Activated CD4-positive, CD25-positive, alpha-beta regulatory T cell treated with anti-CD3 and anti-CD28 coated beads, Interleukin-2, amount 50 U/mL, for 24 hours (primary cell): ENCODE data around the gene KRT81.

Experiments
- ATAC-seq, 2 donors: fragments of 150-1000 bp; cut with Tn5 transposase; one replicate each; pipeline ENCODE4 v1.10.0; 2021; ENCODE audit warnings: mild to moderate bottlenecking in 1 of 2, moderate library complexity in 1 of 2

KRT81 gene

DNA sequence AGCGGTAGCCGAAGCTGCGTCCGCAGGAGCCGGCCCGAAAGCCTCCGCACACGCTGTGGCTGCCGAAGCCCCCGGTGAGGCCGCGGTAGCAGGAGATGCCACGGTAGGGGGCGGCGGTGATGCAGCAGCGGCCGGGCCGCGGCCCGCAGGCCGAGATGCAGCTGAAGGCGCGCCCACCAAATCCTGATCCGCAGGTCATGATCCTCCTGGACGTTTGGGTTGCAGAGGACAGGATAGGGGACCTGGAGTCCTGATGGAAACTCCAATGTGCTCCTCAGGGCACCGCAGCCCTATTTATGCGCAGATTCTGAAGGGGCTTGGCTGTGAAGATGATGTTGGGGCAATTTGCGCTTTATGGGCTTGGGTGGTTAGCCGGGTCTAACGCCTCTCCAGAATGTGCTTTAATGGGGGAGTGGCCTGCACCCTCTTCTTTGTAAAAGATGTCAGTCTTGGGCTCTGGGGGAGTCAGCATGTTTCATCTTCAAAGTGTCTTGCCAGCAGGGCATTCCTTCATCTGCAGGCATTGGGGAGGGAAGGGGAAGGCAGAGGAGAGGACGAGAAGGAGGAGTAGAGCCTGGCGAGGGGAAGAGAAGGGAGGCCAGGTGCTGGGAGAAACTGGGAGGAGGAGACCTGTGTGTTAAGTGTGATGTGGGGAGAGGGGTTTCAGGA is at the start of gene KRT81:
TSS of gene KRT81 (minus strand) at position 268 of the 669 bp plus-strand sequence. CDS start at position 199, 69 bp downstream.
- no peak for ATAC-seq

GRCh38 chr12:52338241-52338960 is 47.1 kb upstream of the KRT81 start:
- ATAC-seq: no peak

DNA sequence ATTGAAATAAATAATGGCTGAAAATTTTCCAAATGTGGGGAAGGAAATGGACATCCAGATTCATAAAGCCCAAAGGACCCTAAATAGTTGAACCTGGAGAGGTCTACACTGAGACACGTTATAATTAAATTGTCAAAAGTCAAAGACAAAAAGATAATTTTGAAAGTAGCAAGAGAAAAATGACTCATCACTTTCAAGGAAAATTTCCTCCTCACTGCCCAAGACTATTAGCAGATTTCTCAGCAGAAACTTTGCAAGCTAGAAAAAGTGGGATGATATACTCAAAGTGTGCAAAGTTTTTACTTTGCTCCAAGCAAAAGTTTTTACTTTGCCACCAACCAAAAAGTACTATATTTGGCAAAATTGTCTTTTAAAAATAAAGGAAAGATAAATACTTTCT is 45.7 kb upstream of the KRT81 start:
- no peak for ATAC-seq

DNA sequence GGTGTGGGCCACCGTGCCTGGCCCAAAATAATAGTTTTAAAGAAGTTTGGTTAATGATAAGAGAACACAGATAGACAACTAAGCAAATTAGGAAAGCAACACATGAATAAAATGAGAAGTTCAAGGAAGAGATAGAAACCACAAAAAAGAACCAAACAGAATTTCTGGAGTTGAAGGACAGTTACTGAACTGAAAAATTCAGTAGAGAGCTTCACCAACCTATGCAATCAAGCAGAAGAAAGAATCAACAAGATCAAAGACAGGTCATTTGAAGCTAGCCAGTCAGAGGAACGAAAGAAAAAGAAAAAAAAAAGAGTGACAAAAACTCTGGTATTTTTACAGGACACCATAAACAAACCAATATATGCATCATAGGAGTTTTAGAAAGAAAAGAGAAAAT is 45.3 kb upstream of the KRT81 start:
- ATAC-seq: no peak

DNA sequence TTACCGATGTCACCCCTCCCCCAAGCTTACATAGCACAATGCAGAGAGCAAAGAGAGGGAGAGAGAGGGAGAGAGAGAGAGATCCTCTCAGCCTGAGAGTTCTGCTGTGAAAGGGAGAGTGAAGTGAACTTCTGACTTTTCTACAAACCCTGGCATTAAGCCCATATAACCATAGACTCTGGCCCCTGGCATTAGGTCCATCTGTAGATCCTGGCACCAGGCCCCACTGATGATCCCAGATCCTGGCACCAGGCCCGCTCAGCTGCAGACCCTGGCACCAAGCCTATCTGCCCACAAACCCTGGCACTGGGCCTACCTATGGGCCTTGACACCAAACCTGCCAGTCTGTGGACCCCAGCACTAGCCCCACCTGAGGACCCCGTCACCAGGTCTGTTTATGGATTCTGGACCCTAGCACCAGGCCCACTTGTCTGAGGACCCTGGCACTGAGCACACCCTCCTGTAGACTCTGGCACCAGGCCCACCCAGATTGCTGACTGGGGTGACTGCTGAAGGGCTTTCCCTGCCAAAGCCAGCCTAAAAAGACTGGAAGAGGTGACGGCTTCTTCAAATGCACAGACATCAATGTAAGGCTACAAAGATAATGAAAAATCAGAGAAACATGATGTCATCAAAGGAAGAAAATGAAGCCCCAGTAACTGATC is 44.4 kb upstream of the KRT81 start:
- no peak for ATAC-seq

DNA sequence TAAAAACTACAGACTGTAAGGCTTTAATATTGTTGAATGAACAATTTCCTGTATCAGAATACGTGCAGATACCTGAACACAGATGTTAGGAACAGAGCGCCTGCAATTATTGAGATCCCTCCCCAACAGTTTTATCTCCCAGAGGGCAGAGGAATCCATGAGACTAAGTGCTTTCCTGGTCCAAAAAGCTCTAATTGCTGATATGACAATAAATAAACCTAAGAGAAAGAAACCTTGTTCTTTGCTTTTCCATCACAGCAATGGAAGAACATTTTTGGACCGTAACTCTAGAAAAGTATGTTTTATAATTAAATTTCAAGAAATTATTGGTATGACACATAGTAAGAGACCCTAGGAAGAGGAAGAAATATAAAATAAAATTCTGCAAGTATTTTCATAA is 42.9 kb upstream of the KRT81 start:
- no peak for ATAC-seq

GRCh38 chr12:52333321-52333720 is 42.0 kb upstream of the KRT81 start:
- ATAC-seq: no peak

GRCh38 chr12:52332381-52332780 is 41.0 kb upstream of the KRT81 start:
- ATAC-seq: no peak

DNA sequence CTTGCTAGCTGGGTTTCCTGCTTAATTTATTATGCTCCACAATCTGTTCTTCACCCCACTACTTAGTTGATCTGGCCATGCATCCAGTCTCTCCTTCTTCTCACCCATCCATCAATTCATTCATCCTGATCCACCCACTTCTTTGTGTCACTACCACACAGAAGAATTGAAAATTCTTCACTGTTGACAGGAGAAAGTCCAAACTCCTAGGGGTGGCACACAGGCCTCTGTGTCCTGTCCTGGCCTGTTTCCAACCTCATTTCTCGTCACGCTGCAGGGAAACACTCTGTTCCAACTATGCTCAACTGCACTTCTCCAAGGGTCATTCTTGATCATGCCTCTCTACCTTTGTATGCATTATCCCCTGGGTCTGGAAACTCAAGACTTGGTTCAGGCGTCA is 40.5 kb upstream of the KRT81 start:
- no peak for ATAC-seq

- no peak for ATAC-seq
Observed at GRCh38 chr12:52331039-52331438, 39.7 kb upstream of the KRT81 start.

DNA sequence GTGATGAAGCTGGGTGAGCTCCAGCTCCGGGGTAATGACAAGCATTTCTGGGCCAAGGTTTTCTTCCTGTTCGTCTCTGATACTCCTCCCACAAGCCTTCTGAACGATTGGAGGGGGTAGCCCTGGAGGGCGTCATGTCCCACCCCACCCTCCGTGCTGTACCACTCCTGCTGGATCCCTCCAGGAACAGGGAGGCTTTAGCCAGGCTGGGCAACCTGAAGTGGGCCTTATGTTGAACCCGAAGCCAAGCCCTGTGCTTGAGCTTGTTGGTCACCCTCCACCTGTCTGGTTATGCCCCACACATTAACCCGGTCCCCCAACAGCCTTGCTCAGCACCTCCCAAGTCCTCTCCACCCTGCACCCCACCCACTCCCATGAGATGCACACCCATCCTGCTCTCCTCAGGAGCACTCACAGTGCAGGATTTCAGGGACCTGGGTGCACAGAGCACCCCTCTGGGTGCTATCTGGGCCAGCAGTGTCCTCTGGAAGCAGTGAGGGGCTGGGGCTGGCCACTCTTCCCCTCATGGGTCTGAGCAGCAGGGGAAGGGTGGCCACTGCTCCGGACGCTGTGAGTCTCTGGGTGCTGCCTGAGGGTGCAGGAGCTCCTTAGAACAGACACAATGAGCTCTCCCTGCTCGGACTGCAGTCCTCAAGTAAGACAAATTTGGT is 36.6 kb upstream of the KRT81 start:
- no peak for ATAC-seq

DNA sequence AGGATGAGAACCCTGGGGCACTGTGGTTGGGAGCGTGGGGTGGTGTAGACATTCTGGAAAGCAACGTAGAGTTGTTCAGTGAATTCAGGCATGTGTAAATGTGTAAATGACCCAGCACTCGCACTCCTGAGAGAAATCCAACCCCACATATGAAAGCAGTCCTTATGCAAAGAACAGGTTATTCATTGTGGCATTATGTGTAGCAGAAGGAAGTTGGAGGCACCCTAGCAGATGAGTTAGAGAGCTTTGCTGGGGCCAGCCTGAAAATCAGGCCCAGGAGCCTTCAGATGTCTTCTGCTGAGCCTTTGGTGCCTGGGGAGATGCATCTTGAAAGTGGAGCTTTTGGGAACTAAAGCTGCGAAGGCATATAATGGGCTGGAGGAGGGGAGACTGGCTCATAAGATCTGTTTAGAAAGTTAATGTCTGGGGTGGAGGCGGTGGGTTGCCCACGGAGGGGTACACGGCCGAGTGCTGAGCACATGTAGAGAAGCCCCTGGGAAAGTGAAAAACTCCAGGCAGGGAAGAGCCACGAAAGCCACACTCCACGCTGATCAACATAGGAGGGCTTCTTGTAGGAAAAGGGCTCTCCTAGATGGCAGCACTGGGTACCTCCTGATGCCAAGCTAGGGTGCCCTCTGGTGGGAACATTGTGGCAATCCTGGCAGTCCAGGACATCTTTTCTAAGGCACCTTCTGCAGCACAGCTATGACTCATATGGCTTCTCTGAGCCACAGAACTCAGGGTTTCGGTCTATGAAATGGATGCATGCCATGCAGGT is 35.9 kb upstream of the KRT81 start:
- ATAC-seq: peak; percentile 96 to 97

GRCh38 chr12:52324153-52324444 is 32.8 kb upstream of the KRT81 start:
- no peak for ATAC-seq

DNA sequence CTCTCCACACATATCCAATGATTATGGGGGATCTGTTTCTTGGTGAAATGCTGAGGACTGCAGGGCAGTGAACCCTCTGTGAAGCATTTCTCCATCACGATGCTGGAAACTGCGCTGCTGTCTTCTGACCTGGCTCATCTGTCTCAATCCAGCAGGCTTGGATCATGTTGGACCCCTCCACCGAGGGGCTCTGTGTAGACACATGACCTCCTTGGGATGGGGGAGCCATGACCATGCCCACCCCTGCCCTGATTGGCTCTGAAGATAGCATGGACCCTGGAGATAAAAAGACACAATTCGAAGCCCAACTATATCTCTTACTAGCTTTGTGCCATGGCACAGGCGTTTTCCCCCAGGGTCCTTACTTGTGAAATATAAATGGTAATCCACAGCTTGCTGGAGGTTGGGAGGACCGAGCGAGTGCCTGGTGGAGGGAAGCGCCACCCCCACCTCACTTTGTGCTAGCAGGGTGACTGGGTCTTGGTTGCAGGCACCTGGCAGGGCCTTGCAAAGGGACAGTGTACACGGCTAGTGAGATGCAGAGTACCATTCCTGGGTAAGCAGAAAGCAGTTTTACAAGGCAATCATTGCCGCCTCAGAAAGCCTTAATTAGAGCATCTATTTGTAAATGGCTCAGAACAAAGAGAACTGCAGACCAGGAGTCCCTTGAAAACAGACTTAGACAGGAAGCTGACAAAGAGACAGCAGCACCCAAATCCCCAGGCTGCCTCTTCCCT is 32.2 kb upstream of the KRT81 start:
- no peak for ATAC-seq

DNA sequence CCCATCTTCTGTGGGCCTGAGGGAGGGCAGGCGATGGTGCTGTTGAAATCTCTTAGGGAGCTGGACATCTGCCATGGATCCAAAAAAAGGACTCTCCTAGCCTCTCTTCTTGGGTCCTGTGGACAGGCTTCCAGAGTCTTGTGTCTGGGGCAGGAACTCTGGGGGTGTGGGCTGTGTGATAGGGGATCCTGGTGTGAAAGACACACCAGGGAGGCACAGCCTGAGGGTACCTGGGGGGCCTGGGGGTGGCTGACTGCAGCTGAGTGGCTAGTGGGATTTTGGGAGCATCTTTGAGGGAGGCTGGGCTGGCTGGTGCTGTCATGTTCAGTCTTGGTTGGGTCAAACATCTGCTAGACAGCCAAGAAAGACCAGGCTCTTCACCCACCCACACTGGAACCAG is 31.7 kb upstream of the KRT81 start:
- ATAC-seq: no peak

DNA sequence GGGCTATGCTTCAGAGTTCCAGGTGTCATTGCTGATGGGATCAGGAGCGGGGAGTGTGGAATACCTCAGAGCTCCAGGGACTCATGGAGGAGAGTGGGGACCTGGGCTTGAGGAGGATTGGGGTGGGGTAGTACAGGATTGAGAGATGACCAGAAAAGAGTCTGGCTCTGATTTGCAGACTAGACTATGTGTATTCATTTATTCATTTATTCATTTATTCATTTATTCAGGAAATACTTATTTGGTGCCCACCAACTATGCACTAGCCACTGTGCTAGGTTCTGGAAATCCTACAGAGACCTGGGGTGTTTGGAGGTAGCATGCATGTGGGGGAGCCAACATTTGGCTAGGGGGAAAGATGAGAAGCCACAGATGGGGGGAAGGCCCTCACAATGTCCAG is 30.7 kb upstream of the KRT81 start:
- no peak for ATAC-seq

DNA sequence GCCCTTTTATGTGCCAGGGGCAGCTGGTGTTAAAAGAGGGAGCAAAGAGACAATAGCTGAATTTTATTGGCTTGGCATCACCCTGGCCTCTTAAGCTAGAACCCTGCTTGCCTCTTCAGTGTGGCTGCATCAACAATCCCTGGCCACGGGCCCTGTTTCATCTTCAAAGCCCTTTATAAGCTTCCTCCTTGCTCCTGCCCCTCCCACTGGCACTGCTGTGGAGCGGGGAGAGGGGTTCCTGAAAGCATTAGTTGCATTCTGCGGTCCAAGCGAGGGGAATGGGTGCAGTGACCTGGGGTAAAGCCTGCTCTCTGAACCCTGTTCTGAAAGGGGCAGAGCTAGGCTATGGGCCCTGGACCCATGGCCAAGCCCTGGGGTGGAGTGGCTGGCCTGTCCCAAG is 30.1 kb upstream of the KRT81 start:
- ATAC-seq: no peak

DNA sequence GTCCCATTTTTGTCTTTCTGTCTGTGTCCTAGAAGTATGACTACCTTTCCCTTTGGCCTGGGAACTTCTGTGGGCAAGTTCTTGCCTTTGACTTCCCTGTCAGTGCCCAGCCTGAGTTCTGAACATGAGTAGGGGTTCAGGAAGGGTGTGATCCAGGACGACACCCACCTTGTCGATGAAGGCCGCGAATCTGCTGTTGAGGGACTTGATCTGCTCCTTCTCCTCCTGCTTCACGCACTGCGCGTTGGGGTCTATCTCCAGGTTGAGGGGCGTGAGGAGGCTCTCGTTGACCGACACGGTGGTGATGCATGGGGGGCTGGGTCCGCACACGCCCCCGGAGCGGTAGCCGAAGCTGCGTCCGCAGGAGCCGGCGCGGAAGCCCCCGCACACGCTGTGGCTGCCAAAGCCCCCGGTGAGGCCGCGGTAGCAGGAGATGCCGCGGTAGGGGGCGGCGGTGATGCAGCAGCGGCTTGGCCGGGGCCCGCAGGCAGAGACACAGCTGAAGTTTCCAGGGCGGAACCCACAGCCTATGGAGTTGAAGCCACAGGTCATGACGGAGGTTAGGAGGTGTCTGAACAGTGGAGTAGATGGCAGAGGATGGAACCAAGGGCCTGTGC is 29.6 kb upstream of the KRT81 start, which contains the start of gene KRT83:
TSS of gene KRT83 (minus strand) at position 615 of the 617 bp plus-strand sequence. CDS start at position 552, 63 bp downstream.
- no peak for ATAC-seq

GRCh38 chr12:52319097-52319496 is 27.8 kb upstream of the KRT81 start:
- ATAC-seq: no peak

- ATAC-seq: no peak
Observed at GRCh38 chr12:52318241-52318990, 27.1 kb upstream of the KRT81 start.
